Common myeloid progenitor, CD34-positive (primary cell): Measurements from ENCODE around the gene PTPRG.

Experiments
- CTCF ChIA-PET: fragments of 350-600 bp; sonication (Branson Sonifier 250); formaldehyde crosslinking; loops from one replicate; lab custom pipeline; 2021; ENCODE audit warnings: antibody characterized with exemption; lab: Charles Lee
- POLR2A ChIA-PET: fragments of 350-600 bp; sonication (Branson Sonifier 250); formaldehyde crosslinking; loops from one replicate; lab custom pipeline; 2021; ENCODE audit warnings: antibody characterized with exemption; lab: Charles Lee
- DNase-seq, 3 donors: peaks; one replicate each; pipeline versions ENCODE4 v3.0.0 to v3.0.0-alpha.2; 2013
- H3K27ac ChIP-seq, 2 experiments: 1 replicate in 1 of 2; 2 replicates in 1 of 2; pipeline ENCODE4 v1.7.0; 2013; ENCODE audit warnings: inconsistent platforms in 2 of 2, low read length in 2 of 2, mild to moderate bottlenecking in 2 of 2, low read depth in 1 of 2, moderate library complexity in 1 of 2; ENCODE audit not compliant: severe bottlenecking in 2 of 2, insufficient read depth in 1 of 2, poor library complexity in 1 of 2
- H3K27me3 ChIP-seq, 5 experiments: replicated peaks in 2 of 5; 1 replicate in 3 of 5; 2 replicates in 2 of 5; pipeline versions ENCODE4 v1.6.1 to v1.7.0; 2013; ENCODE audit warnings: low read length in 4 of 5, mild to moderate bottlenecking in 2 of 5, moderate library complexity in 2 of 5, inconsistent platforms in 1 of 5; ENCODE audit not compliant: insufficient read depth in 5 of 5, control insufficient read depth in 4 of 5
- H3K36me3 ChIP-seq, 4 experiments: 1 replicate in 2 of 4; 2 replicates in 2 of 4; pipeline versions ENCODE4 v1.6.1 to v1.7.0; 2013; ENCODE audit warnings: low read length in 3 of 4, control low read depth in 1 of 4, mild to moderate bottlenecking in 1 of 4; ENCODE audit not compliant: control insufficient read depth in 4 of 4, insufficient read depth in 4 of 4
- H3K4me1 ChIP-seq, 4 experiments: 1 replicate in 3 of 4; 2 replicates in 1 of 4; pipeline versions ENCODE4 v1.6.1 to v1.7.1; 2013; ENCODE audit warnings: low read length in 3 of 4, mild to moderate bottlenecking in 3 of 4, control low read depth in 1 of 4, inconsistent platforms in 1 of 4, moderate library complexity in 1 of 4; ENCODE audit not compliant: control insufficient read depth in 4 of 4, insufficient read depth in 4 of 4; ENCODE audit errors: control extremely low read depth in 1 of 4
- H3K4me3 ChIP-seq, 7 experiments: 1 replicate in 4 of 7; 2 replicates in 3 of 7; pipeline versions ENCODE4 v1.5.1 to v1.7.0; 2013; ENCODE audit warnings: mild to moderate bottlenecking in 7 of 7, low read length in 6 of 7, moderate library complexity in 6 of 7, inconsistent platforms in 2 of 7, low read depth in 2 of 7, control low read depth in 1 of 7; ENCODE audit not compliant: insufficient read depth in 4 of 7, control insufficient read depth in 1 of 7; ENCODE audit errors: extremely low read depth in 1 of 7
- H3K9me3 ChIP-seq, 5 experiments: 1 replicate in 4 of 5; 2 replicates in 1 of 5; pipeline versions ENCODE4 v1.6.1 to v1.7.1; 2013; ENCODE audit warnings: low read length in 4 of 5, mild to moderate bottlenecking in 2 of 5, inconsistent platforms in 1 of 5, low read depth in 1 of 5, moderate library complexity in 1 of 5; ENCODE audit not compliant: control insufficient read depth in 4 of 5, insufficient read depth in 2 of 5; ENCODE audit errors: control extremely low read depth in 1 of 5
- WGBS: methylation state at CpG from one replicate; pipeline ENCODE4 v1.1.5; 2013; ENCODE audit not compliant: insufficient coverage; 5-methylcytosine and 5-hydroxymethylcytosine counted together

Gene PTPRG

DNA sequence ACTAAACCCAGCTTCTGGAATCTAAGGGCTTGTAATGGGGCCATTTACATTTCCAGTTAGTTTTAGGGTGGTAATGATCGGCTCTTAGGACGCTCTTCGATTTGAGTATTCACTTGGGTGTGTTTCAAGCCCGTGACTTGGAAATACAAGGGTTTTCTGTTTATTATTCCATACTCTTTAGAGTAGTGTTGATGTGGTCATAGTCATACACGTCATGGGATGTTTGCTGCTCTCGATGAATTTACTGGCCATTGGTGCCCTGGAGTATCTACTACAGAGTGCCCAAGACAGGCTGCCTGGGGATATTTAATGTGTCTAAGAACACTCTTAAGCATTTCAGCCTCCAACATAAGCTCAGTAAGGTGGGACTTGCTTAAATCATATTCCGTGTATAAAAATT, 64.1 kb downstream of the PTPRG start:
- ChIA-PET POLR2A (no interaction called here), CTCF (no interaction called here)
- Histone ChIP-seq H3K27me3 (no peaks in the 10 kb centered on the region), H3K4me1 (no peaks in the 10 kb centered on the region), H3K4me3 (no peak overlapping the region), H3K36me3 (no peaks in the 10 kb centered on the region), H3K9me3 (no peaks in the 10 kb centered on the region), H3K27ac (no peak overlapping the region)
- WGBS = 100% methylated on average over 5 of the region's 7 CpGs
- DNase-seq = no peak

DNA sequence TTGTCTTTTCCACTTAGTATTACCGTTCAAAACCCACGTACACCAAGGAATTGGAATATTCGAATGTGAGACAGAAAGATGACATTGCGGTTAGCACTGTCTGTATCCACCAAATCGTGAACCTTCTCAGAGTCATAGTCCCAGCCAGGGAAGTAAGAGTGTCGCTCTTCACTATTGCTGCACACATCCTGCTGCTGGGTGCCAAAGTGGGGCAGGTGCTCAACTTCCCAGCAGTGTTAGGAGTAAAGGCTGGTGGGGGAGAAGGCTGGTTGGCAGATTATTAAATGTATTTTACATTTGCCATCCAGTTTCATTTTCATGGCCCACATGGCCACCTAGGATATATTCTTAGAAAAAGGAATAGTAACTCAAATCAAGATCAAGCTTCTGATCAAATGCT, 65.1 kb downstream of the PTPRG start:
- H3K27me3 ChIP-seq = no peaks in the 10 kb centered on the region
- ChIA-PET CTCF (no interaction called here), POLR2A (no interaction called here)
- no peaks in the 10 kb centered on the region for H3K4me1 ChIP-seq
- DNase-seq = no peak
- H3K4me3 ChIP-seq = no peak overlapping the region
- WGBS = 89% methylated on average over 6 of the region's 6 CpGs
- H3K9me3 ChIP-seq = no peaks in the 10 kb centered on the region
- no peaks in the 10 kb centered on the region for H3K36me3 ChIP-seq
- H3K27ac ChIP-seq = no peak overlapping the region

DNA sequence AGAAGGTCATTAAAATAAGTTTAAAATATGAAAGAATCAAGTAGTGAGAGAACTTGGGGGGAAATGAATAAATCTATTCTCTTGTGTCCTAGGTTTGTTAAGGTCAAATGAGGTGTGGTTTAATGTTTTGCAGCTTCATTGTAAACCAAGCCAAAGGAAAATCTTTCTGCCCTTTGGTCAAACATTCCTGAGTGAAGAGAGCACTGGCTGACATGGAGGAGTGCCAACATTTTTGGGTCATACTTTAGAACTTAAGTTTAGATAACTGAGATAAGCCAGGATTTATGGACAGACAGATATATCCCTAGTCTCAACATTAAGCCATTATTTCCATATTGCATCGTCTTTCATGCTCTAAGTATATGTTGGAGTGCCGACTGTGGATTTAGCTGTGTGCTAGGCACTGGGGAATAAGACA, 66.4 kb downstream of the PTPRG start:
- no peak for DNase-seq
- ChIA-PET CTCF (no interaction called here), POLR2A (no interaction called here)
- Histone ChIP-seq H3K36me3 (no peaks in the 10 kb centered on the region), H3K27me3 (no peaks in the 10 kb centered on the region), H3K4me1 (no peaks in the 10 kb centered on the region), H3K27ac (no peak overlapping the region), H3K9me3 (no peaks in the 10 kb centered on the region), H3K4me3 (no peak overlapping the region)
- WGBS = no CpG with 5 or more reads among the region's 2 CpGs

DNA sequence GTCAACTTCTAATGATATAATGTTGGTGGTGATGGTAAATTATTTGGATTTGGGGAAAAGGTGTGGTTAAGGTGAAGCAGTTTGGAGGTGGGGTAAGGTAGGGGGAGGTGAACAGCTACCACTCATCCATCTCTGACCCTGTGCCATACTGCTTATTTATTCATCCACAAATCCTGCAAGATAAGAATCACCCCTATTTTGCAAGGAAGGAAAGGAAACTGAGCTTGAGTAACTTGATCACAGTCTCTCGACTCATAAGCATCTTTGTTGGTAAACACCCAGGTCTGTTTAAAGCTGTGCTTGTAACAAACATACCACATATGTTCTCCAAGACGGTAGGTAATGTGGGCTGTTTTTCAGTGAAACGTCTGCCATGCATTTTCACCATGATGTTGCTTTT, 67.3 kb downstream of the PTPRG start:
- WGBS = no CpG with 5 or more reads among the region's 3 CpGs

DNA sequence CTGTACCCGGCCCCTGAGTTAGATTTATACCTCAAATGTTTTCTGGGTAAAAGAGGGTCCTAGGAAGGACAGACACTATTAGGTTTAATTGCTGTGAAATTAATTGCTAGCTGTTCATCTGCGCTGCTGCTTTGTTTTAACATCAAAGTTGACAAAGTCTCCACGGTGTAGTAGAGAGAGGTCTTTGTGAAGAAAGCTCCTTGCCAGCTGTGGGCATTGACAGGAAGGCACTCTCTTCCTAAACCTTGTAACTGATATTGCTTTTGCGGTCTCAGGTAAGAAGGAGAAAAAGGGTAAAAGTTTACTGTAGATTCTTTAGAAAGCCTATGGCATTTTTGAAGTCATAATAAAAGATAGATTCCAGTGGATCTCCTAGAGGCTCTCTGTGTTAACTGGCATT, 68.1 kb downstream of the PTPRG start:
- no peak for DNase-seq
- no peak overlapping the region for H3K4me3 ChIP-seq
- CTCF ChIA-PET = no interaction called here
- WGBS = 97% methylated on average over 4 of the region's 4 CpGs
- no peaks in the 10 kb centered on the region for H3K36me3 ChIP-seq
- H3K27me3 ChIP-seq = no peaks in the 10 kb centered on the region
- no peaks in the 10 kb centered on the region for H3K4me1 ChIP-seq
- POLR2A ChIA-PET = no interaction called here
- no peak overlapping the region for H3K27ac ChIP-seq
- H3K9me3 ChIP-seq = no peaks in the 10 kb centered on the region

More for the DNA sequence above, 67.3 kb downstream of the PTPRG start:
- Histone ChIP-seq H3K36me3 (no peaks in the 10 kb centered on the region), H3K4me1 (no peaks in the 10 kb centered on the region), H3K27me3 (no peaks in the 10 kb centered on the region), H3K27ac (no peak overlapping the region), H3K4me3 (no peak overlapping the region), H3K9me3 (no peaks in the 10 kb centered on the region)
- POLR2A ChIA-PET = no interaction called here
- DNase-seq = no peak
- CTCF ChIA-PET = no interaction called here

DNA sequence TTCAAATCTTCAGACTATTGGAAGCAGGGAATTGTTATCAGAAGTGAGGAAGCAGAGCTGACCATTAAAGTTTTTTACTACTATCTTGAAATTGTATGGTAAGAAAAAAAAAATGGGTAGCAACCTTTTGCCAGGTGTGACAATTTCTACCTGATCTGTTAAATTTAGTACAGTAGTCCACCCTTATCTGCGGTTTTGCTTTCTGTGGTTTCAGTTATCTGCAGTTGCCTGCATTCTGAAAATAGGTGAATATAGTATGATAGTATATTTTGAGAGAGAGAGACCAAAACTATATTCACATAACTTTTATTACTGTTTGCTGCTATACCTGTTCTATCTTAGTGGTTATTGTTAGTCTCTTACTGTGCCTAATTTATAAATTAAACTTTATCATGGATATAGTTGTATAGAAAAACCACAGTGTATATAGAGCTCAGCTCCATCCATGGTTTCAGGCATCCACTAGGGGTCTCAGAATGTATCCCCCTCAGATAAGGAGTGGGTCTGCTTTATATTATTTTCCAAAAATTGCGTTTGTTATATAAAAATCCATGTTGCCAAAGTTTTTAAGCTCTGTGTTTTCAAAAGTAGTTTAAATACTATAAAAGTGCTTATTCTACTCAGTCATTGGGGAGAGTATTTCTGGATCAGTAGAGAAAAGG, 69.9 kb downstream of the PTPRG start:
- no peaks in the 10 kb centered on the region for H3K4me1 ChIP-seq
- POLR2A ChIA-PET = no interaction called here

DNA sequence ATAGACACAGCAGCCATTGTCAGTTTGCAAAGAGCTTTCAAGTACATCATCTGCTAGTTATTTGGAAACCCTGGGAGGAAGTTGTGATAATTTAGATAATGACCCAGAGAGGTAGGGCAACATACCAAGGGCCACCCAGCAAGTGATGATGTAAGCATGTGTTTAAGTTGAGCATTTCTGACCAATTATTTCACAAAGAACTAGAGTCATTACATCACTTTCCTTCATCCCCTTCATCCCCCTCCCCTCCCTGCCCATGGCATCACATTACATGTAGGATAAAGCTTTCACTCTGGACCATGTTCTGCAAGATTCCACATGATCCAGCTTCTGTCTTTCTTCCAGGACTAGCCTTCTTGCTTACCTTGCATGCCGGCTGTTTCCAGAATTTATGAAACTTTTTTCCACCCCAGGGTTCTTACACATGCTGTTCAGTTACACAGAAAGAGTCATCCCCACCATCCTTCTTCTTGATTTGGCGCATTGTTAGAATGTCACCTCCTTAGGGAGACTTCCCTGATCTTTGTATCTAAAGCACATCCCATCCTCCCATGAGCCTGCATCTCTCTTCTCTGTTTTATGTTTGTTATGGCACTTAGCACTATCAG, 71.3 kb downstream of the PTPRG start:
- ChIA-PET CTCF (no interaction called here), POLR2A (no interaction called here)
- no peak for DNase-seq
- no peak overlapping the region for H3K27ac ChIP-seq
- no peak overlapping the region for H3K4me3 ChIP-seq
- H3K4me1 ChIP-seq = no peaks in the 10 kb centered on the region
- 92% methylated on average over 1 of the region's 2 CpGs for WGBS
- no peaks in the 10 kb centered on the region for H3K27me3 ChIP-seq
- no peaks in the 10 kb centered on the region for H3K9me3 ChIP-seq
- no peaks in the 10 kb centered on the region for H3K36me3 ChIP-seq

More for the DNA sequence above, 69.9 kb downstream of the PTPRG start:
- WGBS = no CpG with 5 or more reads among the region's 2 CpGs
- H3K27ac ChIP-seq = no peak overlapping the region
- CTCF ChIA-PET = no interaction called here
- H3K4me3 ChIP-seq = no peak overlapping the region
- H3K9me3 ChIP-seq = no peaks in the 10 kb centered on the region
- no peaks in the 10 kb centered on the region for H3K36me3 ChIP-seq
- no peak for DNase-seq
- no peaks in the 10 kb centered on the region for H3K27me3 ChIP-seq
